Kasumi-1 (cell line): ENCODE results near the gene PRSS50.
A peak's percentile ranks its signal among the peaks of the same experiment; 100 is the strongest.
"Not testable (repeated sequence)": the region's sequence is repeated elsewhere in the genome, so short reads cannot be mapped to it uniquely, and the experiment has no call there.

ENCODE experiments used
- DNase-seq, 2 experiments: peaks; one replicate each; lab custom pipeline; 2025; lab: John Stamatoyannopoulos, UW

Gene PRSS50

DNA sequence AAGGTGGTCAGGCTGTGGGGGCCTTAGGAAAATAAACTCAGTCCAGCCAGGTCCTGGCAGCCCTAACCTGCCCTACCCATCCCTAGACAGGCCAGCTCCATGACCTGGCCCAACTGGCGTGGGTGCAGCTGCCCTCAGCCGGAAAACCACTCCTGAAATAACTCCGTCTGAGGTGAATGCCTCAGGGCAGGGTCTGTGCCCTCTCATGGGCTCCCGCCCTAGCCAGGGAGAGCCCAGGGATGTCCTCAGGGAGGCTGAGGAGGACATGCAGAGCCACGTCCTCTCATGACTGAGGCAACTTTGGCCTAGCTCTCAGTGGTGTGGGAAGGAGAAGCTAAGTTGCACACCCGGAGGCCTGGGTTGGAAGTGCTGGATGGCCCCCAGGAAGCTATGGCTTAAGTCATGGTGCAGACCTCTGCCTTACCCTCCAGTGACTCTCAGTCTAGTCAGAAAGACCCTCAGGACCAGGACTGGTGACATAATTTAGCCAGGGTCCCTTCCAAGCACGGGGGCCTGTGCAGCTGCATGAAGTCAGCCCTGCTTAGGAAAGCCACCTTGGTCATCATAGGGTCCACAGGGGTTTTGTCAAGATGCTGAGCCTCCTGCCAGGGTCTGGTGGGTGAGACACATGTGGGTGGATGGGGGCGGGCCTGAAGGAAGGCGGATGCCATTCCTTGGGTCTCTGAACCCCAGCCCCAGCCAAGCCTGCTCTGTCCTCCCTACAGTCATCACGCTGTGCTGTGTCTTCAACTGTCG is 9.1 kb downstream of the PRSS50 start:
- no peak for DNase-seq

DNA sequence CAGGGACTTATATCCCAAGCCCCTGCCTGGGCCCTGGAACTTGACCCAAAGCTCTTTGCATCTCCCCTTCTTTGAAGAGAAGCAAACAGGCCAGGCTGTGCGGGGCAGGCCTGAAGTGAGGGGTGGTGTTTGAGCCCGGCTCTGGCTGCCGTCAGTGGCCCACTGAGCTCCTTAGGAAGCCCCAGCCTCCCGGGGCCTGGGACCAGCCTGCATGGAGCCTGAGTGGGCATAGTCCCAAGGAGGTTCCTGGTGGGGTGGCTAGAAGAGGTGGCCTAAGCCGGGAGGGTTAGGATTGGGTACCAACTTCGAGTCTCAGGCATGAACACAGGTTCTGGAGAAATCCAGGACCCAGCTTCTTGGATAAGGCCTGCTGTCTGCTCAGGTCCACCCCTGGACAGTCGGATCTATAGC is 10.1 kb downstream of the PRSS50 start:
- DNase-seq: no peak

DNA sequence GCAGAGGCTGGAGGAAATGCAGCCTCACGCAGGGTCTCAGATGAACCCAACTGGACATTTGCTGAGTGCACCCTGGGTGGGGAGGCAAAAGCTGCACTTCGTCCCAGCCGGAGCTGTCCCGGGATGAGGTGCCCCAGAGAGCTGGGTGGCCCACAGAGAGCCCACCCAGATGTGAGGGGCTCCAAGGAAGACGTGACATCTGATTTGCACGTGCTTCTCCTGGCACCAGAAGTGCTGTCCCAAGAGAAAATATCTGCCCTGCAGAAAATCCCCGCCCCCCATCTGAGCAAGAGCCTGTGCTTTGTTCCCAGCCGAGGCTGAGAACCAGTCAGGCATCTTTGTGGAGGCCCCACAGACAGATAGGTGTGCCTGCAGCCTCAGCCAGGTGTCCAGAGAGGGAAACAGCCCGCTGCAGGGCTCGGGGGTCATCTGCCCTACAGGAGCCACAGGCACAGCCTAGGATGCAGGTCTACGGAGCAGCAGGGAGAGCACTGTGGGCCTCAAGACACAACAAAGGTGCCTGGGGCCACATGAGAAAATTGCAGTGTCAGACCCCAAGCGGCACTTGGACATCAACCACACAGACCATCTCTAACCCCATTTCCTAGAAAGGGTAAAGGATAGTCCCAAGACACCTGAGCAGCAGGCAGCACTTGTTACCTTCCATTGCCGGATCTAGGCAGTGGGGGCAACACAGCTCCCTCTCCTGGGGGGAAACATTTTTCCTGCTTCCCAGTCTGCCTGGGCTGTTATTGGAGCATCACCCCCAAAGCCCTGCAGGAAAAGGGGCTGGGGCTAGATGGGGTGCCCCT is 10.7 kb downstream of the PRSS50 start:
- DNase-seq: no peak

DNA sequence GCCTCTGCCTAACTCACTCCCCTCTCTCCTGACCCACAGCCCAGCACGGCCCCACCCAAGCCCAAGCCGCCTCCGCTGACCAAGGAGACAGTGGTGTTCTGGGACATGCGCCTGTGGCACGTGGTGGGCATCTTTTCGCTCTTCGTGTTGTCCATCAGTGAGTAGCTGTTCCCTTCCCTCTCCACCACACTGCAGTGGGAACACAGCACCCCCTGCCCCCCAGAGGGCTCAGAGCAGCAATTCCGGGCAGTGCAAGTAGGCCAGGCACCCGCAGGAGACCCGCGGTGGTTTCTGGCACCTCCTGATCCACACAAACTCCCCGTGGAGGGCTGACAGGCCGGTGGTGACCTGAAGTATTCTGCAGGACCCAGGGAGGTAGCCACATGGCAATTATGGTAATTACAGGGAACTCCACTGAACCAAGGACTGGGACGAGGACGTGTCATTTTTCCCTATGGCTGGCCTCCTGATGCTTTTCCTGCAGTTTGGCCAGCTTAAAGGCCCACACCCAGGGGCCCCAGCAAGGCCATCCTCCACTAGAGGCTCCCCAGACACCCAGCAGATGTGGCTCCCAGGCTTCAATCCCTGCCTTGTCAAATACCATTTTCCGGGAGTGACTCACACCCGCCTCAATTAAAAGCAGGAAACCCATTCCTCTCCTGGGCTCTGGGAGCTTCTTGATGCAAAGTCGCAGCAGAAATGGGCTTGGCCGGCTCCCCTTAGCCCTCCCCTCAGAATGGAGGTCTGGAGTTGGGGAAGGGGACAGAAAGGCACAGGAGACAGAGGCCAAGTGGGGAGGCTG is 11.7 kb downstream of the PRSS50 start:
- DNase-seq: no peak

DNA sequence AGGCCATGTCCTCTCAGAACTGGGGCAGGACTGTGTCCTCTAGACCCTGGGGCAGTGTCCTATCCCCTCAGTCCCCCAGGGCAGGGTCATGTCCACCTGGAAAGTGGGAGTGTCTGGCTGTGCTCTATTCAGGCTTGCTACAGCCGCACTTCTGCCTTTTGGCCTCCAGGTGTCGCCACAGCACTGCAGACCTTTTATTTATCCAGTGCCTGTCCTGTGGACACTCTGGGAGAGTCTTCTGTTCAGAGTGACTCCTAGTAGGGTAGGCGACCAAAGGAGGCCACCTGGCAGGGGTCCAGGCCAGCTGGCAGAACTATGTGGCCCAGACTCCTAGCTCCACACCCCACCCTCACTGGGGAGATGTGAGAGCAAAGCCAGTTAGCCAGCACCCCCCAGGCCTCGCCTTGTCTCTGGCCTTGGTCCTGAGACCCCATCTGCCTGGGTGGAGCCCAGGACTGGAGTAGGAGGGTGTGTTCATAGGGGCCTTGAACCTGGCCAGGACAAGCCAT is 12.6 kb downstream of the PRSS50 start:
- peak; percentile 58 to 61 for DNase-seq

DNA sequence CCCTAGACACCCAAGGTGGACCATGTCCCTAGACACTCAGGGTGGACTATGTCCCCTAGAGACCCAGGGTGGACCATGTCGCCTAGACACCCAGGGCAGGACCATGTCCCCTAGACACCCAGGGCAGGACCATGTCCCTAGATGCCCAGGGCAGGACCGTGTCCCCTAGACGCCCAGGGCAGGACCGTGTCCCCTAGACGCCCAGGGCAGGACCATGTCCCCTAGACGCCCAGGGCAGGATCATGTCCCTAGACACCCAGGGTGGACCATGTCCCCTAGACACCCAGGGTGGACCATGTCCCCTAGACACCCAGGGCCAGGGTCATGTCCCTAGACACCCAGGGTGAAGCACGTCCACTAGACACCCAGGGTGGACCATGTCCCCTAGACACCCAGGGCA is 13.3 kb downstream of the PRSS50 start:
- not testable (repeated sequence) for DNase-seq

DNA sequence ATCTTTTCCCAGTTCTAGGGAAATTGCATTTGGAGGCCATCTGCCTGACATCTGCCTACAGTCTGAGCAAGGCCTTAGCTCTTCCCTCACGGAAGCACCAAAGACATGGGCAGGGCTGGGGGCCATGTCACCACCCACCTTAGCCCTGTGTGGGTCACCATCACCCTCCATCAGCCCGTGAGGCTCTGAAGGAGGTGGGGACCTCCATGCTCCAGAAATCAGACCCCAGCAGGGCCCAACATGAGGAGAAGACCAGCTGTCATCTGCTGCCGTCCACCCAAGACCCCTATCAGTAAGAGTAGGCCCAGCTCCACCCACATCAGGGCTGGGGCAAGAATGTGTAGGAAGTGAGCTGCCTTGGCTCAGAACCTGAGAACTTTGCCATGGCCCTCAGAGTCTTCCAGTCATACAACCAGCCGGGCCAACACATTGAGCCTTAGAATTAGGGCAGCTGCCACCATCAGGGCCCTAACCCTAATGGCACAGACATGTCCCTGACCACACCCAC is 14.6 kb downstream of the PRSS50 start:
- no peak for DNase-seq

DNA sequence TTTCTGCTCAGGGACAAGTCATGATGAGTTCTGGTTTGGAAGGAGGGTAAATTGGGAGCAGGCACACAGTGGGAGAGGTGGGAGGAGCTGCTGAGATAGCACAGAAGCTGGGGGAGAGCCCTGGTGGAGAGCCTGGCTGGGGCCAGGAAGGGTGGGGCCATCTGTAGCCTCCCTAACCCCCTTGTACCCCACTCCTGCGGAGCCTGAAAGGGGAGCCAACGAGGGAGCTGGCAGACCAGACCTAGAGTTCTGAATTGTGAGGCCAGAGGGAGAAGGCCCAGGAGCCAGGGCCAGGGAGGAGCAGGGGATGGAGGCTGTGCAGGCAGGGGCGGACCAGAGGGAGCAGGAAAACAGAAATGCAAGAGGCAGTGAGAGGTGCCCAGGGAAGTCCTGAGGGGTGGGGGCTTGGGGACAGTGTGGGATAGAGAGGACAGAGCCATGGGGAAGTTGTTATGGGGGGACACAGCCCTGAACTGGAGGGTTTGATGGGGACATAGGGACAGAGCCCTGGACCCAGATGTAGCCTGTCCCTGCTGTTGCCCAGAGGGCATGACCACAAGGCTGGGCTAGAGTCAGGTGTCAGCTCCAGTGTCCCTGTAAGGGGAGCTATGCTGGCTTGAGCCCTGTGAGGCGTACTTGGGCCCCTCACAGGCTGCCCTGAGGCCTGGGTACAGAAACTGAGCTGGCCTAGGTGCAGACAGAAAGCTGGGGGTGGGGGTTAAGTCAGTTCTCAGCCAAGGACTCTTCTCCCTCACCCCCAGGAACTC is 15.2 kb downstream of the PRSS50 start:
- DNase-seq: no peak

DNA sequence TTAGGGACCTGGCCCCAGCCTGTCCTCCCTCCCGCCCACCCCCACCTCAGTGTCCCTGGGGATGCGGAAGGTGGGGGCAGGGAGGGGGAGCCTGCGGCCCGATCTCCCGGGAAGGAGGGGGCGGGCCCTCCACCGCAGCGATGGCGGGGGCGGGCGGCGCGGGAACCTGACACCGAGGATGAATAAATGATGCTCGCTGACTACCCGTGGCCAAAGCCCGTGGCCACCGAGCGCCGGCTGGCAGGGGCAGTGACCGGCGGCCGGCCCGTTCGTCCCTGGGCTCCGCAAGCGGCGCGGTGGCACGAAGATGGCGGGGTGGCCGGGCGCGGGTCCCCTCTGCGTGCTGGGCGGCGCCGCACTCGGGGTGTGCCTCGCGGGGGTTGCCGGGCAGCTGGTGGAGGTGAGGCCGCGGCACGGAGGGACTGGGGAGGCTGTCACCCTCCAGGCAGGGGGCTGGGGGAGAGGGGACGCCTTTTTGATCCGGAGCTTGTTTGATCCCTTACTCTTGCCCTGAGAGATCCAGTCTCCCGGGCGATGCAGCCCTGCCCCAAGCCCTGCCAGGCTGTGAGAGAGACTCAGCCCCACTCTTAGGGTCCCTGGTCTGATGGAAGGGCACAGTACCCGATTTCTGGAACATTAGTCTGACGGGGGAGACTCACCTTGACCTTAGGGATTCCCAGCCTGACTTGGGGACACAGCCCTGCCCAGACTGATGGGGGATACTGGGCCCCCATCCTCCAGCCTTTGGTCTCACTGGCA is 16.3 kb downstream of the PRSS50 start, which contains the start of gene TMIE:
Gene TMIE, plus strand, starts transcription at position 212 of the 759 bp plus-strand sequence. Its CDS starts 96 bp downstream, at position 308.
- DNase-seq: no peak

DNA sequence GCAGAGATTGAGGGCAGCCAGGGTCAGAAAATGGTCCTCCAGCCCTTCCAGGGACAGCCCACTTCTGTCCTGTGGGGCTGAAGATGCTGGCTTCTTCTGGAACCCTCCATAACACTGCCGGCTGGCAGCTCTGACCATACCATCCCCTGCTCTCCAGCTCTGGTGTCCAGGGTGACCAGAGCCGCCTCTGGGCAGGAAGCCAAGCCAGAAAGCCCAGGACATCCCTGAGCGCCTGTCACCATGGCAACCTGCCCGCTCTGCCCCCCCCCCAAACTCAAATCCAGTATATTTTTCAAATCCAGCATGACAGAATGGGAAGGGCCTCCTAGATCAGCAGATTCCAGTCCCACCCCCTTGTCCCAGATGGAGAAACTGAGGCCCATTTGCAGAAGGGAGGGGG is 16.9 kb downstream of the PRSS50 start:
- DNase-seq: no peak

DNA sequence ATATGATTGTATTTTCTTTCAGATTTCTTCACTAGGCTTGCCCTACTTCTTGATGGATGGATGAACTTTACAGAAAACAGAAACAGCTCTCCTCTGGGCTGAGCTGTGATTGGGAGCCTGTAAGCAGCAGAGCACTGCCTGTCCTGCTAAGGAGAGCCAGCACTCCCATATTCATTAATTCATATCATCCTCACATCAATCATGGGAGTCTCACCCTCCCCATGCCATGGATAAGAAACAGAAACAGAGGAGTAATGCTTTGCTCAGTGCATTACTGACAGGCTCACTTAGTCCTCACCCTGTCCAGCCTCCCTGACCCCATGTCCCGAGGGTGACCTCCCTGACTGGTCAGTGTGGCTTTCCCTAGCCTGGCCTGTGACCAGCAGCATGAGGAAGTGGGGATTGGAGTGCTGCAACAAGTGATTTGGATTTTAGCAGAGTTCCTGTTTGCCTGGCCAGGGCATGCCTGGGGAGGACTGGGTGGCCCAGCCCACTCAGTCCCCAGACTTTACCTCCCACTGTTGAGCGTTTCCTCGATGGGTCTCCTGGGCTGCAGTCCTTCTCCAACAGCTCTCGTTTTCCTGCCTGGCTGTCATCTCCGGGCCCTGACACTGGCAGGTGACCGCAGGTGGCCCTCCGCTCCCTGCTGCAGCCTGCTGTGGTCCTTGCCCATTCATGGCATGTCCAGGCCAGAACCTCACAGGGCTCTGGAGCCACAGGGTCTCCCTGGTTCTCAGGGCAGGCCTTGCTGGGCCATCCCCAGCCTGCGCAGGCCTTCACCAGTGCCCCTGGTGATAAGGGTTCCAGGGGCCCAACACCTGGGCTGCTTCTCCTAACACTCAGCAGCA is 17.8 kb downstream of the PRSS50 start:
- peak in 1 of 2 experiments; percentile 2 for DNase-seq

DNA sequence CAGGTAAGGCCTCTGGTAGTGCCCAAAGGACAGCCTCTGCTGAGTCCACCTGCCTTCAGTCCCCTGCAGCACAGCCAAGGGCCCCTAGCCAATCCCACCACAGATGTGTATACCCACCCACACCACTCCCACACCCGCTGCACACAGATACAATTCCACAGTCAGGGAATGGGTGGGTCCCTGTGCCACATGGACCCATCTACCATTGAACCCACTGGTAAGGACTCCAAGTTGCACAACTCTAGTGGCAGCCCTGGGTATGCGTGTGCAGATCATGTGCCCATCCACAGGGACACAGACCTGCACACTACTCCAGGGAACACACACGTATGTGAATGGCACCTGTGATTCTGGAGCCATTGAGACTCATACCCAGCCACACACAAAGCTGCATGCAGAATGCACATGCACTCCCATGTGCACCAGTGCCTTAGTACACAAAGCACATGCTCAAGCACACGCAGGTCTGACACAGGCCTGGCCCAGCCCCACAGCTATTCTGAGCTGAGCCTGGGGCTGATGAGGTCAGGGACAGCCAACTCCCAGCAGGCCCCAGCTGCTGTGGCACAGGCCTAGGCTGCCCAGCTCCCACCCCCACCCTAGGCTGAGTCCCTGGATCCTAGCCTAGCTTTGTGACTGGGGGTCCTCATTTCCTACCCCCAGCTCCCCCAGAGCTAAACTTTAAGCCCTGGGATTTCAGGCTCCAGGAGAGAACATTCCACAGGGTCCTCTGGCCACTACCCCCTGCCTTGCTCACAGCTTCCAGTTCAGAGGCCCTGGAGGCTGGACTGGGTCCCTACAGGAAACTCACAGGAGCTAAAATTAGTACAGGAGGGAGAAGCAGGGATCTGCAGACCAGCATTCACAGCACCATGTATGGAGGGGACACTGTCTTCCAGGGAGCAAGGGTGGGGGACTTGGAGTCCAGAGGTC is 21.4 kb downstream of the PRSS50 start:
- peak; percentile 40 to 43 for DNase-seq

DNA sequence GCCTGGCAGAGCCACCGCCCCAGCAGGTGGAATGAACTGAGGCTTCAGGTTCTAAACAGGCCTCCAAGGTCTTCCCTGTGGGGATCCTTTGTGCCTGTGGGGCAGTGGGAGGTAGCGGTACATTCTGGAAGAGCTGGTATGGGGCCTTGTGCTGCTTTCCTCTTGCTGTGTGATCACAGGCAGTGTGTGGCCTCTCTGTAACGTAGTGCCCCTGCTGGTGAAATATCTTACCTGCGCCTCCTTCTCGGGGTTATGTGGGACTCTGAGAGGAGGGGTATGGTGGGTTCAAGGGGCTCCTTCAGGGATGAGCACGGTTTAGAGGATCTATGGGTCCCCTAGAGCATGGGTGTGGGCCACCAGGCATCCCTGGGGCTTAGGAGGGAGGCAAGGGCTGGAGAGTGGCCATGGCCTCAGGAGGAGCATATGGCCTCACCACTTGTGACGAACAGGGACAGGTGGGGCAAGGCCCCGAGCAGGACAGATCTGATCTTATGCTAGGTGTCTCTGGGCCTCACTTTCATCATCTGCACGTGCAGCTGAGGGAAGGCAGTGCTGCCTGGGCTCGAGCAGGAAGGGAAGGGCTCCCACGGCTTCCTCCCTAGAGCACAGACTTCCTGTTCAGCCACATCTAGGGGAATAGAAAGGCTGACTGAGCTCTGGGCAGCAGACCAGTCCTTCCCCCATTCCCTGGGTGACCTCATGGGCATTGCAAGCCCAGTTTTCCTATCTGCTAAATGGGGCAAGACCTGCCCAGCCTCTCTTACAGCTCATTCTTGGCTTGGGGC is 22.3 kb downstream of the PRSS50 start:
- peak; percentile 91 to 94 for DNase-seq

DNA sequence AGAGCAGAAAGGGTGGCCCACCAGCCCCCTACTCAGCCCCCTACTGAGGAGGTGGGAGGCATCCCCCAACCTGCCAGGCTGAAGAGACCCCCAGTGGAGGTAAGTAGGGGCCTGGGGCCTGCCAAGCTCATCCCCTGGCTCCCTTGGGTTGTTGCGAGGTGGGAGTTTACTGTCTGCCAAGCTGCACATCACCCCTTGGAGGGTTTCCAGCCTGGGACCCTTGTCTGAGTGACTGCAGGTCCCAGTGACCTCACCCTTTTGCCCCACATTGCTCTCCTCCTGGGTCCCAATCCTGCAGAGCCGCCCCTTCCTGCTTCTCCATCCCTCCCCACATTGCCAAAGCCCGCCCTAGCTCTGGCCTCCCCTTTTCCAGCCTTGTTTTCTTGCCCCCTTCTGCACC is 23.1 kb downstream of the PRSS50 start:
- DNase-seq: peak; percentile 8 to 26

DNA sequence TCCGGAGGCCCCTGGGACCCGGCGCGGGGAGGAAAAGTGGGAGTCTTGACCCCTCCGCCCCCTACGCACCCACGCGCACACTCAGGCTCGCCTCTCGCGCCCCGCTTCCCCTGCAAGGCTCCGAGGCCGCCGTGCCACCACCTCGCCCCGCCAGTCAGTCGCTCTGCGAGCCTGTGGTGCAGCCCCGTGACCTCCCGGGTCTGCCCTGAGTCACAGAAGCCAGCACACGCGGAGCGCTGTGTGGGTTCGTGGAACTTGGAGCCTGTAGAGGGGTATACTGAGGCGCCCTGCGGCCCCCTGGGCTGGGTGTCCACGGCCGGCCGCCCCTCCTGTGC is 23.8 kb downstream of the PRSS50 start:
- DNase-seq: peak in 1 of 2 experiments; percentile 21

DNA sequence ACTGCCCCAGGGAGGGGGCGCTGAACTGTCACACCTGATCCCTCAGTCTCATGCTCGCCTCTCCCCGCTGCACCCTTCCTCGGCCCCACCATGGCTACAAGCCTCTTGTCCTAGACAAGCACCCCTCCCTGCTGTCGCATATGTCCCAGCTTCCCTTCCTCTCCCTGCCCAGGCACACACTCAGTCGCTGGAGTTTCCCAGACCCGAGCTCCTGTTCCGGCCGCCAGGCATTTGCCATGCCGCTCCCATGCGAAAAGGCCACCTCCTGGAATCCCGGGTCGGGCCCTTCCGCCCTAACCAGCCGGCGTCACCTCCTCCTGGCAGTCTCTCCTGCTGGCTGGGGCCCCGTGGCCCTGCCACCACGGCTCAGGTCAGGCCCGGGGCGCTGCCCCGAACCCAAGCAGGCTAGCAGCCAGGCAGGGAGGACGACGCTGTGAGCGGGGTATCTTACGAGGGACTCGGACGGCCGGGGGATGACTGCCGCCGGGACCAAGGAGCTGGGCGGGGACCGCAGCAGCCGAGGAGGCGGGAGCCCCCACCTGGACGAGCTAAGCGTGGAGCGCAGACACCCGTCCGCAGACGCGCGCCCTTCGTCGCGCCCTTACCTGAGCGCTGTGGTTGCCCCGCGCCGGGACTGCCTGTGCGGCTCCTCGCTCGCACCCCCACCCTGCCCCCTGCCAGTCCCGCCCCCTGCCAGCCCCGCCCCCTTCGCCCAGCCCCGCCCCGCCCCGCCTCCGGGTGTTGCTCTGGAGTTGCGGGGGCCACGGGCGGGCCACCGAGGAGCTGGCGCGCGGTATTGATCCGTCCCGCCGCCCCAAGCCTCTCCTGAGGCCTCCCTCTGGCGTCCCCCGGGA is 24.4 kb downstream of the PRSS50 start, which contains the start of gene ALS2CL:
Gene ALS2CL, minus strand, starts transcription at position 642 of the 854 bp plus-strand sequence. CDS start 4,239 bp downstream, outside the sequence.
- peak; percentile 21 to 47 for DNase-seq
